CD8-positive, alpha-beta memory T cell (primary cell): Measurements from ENCODE around the gene USPL1. TPM values are rescaled to one million over a fixed set of nuclear protein-coding genes. Genes with fewer than 3 reads are reported as not detected.
A peak's percentile ranks its signal among the peaks of the same experiment; 100 is the strongest.

ENCODE experiments used
- CTCF ChIA-PET: fragments of 350-600 bp; sonication (Branson Sonifier 250); formaldehyde crosslinking; loops from one replicate; lab custom pipeline; 2021; ENCODE audit warnings: antibody characterized with exemption; lab: Charles Lee
- POLR2A ChIA-PET: fragments of 350-600 bp; sonication (Branson Sonifier 250); formaldehyde crosslinking; loops from one replicate; lab custom pipeline; 2021; ENCODE audit warnings: antibody characterized with exemption; lab: Charles Lee
- DNase-seq, 5 donors: peaks; one replicate each; pipeline versions ENCODE4 v3.0.0 to v3.0.0-alpha.2; 2020 to 2022; ENCODE audit warnings: mixed read lengths in 1 of 5
- H3K27ac ChIP-seq: one replicate; pipeline ENCODE4 v1.7.0; 2013; ENCODE audit warnings: low read depth, mild to moderate bottlenecking, low read length, moderate library complexity
- H3K27me3 ChIP-seq: 2 replicates; pipeline ENCODE4 v1.7.0; 2013; ENCODE audit warnings: low read length, mild to moderate bottlenecking; ENCODE audit not compliant: insufficient read depth, poor library complexity, severe bottlenecking
- H3K36me3 ChIP-seq: 2 replicates; pipeline ENCODE4 v1.7.0; 2013; ENCODE audit warnings: mild to moderate bottlenecking, low read length, moderate library complexity; ENCODE audit not compliant: insufficient read depth
- H3K4me1 ChIP-seq: 2 replicates; pipeline ENCODE4 v1.7.0; 2013; ENCODE audit warnings: mild to moderate bottlenecking, low read length, moderate library complexity; ENCODE audit not compliant: insufficient read depth
- H3K4me3 ChIP-seq: 2 replicates; pipeline ENCODE4 v1.7.0; 2013; ENCODE audit warnings: mild to moderate bottlenecking, low read length
- H3K9me3 ChIP-seq: 2 replicates; pipeline ENCODE4 v1.7.0; 2013; ENCODE audit warnings: mild to moderate bottlenecking, low read length
- H3K27ac Mint-ChIP-seq, 8 donors: one replicate each; pipeline ENCODE4 v1.8.0; 2020 to 2021; ENCODE audit warnings: mixed read lengths in 8 of 8, mild to moderate bottlenecking in 6 of 8, inconsistent platforms in 3 of 8, moderate library complexity in 3 of 8
- H3K27me3 Mint-ChIP-seq, 2 donors: one replicate each; pipeline ENCODE4 v1.8.0; 2020 to 2021; ENCODE audit warnings: mixed read lengths in 2 of 2, mild to moderate bottlenecking in 1 of 2, moderate library complexity in 1 of 2
- H3K36me3 Mint-ChIP-seq, 3 donors: one replicate each; pipeline ENCODE4 v1.8.0; 2020 to 2021; ENCODE audit warnings: mixed read lengths in 3 of 3, inconsistent platforms in 1 of 3, mild to moderate bottlenecking in 1 of 3
- H3K4me1 Mint-ChIP-seq, 3 donors: one replicate each; pipeline ENCODE4 v1.8.0; 2020 to 2021; ENCODE audit warnings: mixed read lengths in 3 of 3, inconsistent platforms in 1 of 3, mild to moderate bottlenecking in 1 of 3
- H3K4me3 Mint-ChIP-seq, 7 donors: one replicate each; pipeline ENCODE4 v1.8.0; 2020 to 2021; ENCODE audit warnings: mixed read lengths in 7 of 7, mild to moderate bottlenecking in 6 of 7, moderate library complexity in 4 of 7, inconsistent platforms in 2 of 7
- H3K9me3 Mint-ChIP-seq, 5 donors: one replicate each; pipeline ENCODE4 v1.8.0; 2020 to 2022; ENCODE audit warnings: mixed read lengths in 5 of 5, mild to moderate bottlenecking in 3 of 5, moderate library complexity in 2 of 5, inconsistent platforms in 1 of 5
- polyA plus RNA-seq: library from polyadenylated mRNA; unstranded; fragments of 300-500 nt; fragmentation: Illumina TruSeq; gene quantifications from one replicate; pipeline ENCODE4 v1.2.3, GENCODE V29; 2021
- total RNA-seq, 2 experiments: library from RNA; stranded (reverse); gene quantifications; one replicate each; pipeline ENCODE4 v1.2.3, GENCODE V29; 2021

Gene USPL1
- 10 to 100 TPM; 15.4 to 15.6 TPM for total RNA-seq
- 16.8 TPM for polyA plus RNA-seq

DNA sequence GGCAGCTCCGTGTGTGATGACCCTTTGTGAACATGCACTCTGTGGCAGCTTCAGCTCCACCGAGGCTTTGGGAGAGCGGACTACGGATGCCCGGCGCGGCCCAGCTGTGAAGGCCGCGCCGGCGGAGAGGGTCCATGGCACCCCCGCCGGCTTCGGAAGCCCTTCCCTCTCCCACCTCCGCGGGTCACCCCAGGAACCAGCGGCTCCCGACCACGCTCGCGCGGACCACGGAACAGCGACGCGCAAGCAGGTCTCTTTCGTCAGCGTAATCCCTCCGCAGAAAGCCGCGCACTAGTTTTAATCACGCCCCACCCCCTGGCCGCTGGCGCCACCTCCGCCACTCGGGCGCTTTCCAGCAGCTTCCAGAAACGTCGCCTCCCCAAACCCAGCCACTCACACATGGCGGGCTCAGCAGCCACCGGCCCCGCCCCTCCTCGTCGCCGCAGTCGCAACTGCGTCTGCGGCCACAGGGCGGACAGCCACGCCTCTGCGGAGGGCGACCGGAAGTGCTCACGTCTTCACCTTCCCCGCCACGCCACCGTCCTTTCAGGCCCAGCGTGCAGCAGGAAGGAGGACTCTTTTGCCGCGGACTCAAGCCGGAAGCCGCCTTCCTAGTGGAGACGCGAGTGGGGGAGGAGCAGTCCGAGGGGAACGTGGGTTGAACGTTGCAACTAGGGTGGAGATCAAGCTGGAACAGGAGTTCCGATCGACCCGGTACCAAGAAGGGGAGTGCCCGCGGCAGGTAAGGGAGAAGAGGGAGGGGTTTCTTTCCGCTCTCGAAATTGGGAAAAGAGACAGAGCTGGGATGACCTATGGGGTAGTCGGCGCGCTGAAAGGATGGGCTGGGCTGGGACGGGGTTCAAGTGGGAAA lies at the start of gene USPL1:
Gene USPL1 (plus strand): TSS at position 606 of the 871 bp plus-strand sequence. CDS start 3,221 bp downstream, outside the sequence.
- Histone ChIP-seq H3K9me3 (no peaks in the 10 kb centered on the region), H3K27me3 (no peaks in the 10 kb centered on the region), H3K4me1 (peaks cover 30% of the 10 kb centered on the region), H3K36me3 (peaks cover 5% of the 10 kb centered on the region), H3K27ac (peak within 1 kb of the TSS; percentile 98), H3K4me3 (peak within 1 kb of the TSS; percentile 98)
- H3K27me3 Mint-ChIP-seq, result no peaks in the 10 kb centered on the region
- peak; percentile 98 to 99 (median 99) for DNase-seq
- CTCF ChIA-PET, result interaction anchor here (0.7 to 2.0 kb wide), 10 partner anchors 9 to 489 kb away, joined by 3 to 5 read pairs (median 3); no protein-coding TSS in a partner anchor
- POLR2A ChIA-PET, result interaction anchor here (0.6 to 3.7 kb wide), 18 partner anchors 10 to 768 kb away, joined by 3 to 43 read pairs (median 5); partner anchors contain the start of genes HMGB1, KATNAL1 and UBE2L5
- peaks cover 21 to 36% (median 27%) of the 10 kb centered on the region in 3 donors for H3K4me1 Mint-ChIP-seq
- H3K36me3 Mint-ChIP-seq, result peaks cover 0 to 19% (median 0%) of the 10 kb centered on the region in 3 donors
- H3K4me3 Mint-ChIP-seq, result no peak within 1 kb of the TSS
- H3K9me3 Mint-ChIP-seq, result no peaks in the 10 kb centered on the region
- no peak within 1 kb of the TSS for H3K27ac Mint-ChIP-seq

DNA sequence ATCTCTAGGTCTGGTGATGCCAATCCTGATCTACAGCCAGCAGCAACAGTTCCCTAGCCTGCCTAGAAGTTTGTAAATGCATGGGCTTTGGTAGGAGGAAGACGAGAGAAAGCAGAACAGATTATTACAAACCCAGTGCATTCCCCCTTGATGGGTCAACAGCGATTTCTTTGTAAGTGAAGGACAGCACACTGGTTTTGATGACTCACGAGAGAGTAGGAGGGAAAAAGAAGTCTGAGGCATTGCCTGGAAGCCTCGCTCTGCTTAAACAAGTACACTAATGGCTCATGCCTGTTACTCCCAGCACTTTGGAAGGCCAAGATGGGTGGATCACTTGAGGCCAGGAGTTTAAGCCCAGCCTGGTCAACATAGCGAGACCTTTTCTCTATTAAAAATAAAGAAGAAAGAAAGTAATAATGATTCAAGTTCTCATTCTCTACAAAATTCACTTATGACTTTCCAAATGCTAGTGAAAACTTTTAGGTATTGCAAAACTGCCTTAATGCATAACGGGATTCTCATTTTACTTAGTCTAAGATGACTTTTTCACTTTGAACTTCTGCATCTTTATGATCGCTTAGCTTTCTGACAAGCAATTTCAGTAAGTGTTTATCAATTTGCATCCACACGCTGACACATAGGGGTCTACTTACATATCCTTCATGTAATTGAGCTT lies 47.7 kb upstream of the USPL1 start:
- H3K4me3 ChIP-seq, result no peak overlapping the region
- Mint-ChIP-seq H3K36me3 (no peaks in the 10 kb centered on the region), H3K27ac (peak overlapping the region in 1 of 8 donors; percentile 7), H3K9me3 (no peaks in the 10 kb centered on the region), H3K27me3 (no peaks in the 10 kb centered on the region), H3K4me1 (peaks cover 17 to 31% (median 22%) of the 10 kb centered on the region in 3 donors), H3K4me3 (peak overlapping the region in 1 of 7 donors; percentile 51)
- no peak for DNase-seq
- H3K27me3 ChIP-seq, result peaks cover 4% of the 10 kb centered on the region
- H3K36me3 ChIP-seq, result no peaks in the 10 kb centered on the region
- ChIA-PET POLR2A (interaction anchor here (1.0 kb wide), 1 partner anchor 48 kb away, joined by 3 read pairs; the partner anchor contains the start of gene USPL1), CTCF (interaction anchor here (0.8 kb wide), 1 partner anchor 437 kb away, joined by 3 read pairs; no protein-coding TSS in a partner anchor)
- no peaks in the 10 kb centered on the region for H3K9me3 ChIP-seq
- H3K4me1 ChIP-seq, result peaks cover 9% of the 10 kb centered on the region
- H3K27ac ChIP-seq, result no peak overlapping the region

- Histone ChIP-seq H3K4me1 (peaks cover 9% of the 10 kb centered on the region), H3K27ac (no peak overlapping the region), H3K36me3 (no peaks in the 10 kb centered on the region), H3K4me3 (no peak overlapping the region), H3K9me3 (no peaks in the 10 kb centered on the region), H3K27me3 (peaks cover 4% of the 10 kb centered on the region)
- H3K27ac Mint-ChIP-seq, result no peak overlapping the region
- peak overlapping the region in 1 of 7 donors; percentile 51 for H3K4me3 Mint-ChIP-seq
- H3K4me1 Mint-ChIP-seq, result peaks cover 17 to 31% (median 22%) of the 10 kb centered on the region in 3 donors
- no peaks in the 10 kb centered on the region for H3K27me3 Mint-ChIP-seq
- no peaks in the 10 kb centered on the region for H3K36me3 Mint-ChIP-seq
- no peaks in the 10 kb centered on the region for H3K9me3 Mint-ChIP-seq
- CTCF ChIA-PET, result interaction anchor here (0.8 to 1.4 kb wide), 2 partner anchors 108 to 438 kb away, joined by 3 read pairs; no protein-coding TSS in a partner anchor
- POLR2A ChIA-PET, result interaction anchor here (1.0 kb wide), 1 partner anchor 47 kb away, joined by 3 read pairs; the partner anchor contains the start of gene USPL1
- DNase-seq, result no peak
These were observed 47.0 kb upstream of the USPL1 start for GRCh38 chr13:30570691-30571090.

DNA sequence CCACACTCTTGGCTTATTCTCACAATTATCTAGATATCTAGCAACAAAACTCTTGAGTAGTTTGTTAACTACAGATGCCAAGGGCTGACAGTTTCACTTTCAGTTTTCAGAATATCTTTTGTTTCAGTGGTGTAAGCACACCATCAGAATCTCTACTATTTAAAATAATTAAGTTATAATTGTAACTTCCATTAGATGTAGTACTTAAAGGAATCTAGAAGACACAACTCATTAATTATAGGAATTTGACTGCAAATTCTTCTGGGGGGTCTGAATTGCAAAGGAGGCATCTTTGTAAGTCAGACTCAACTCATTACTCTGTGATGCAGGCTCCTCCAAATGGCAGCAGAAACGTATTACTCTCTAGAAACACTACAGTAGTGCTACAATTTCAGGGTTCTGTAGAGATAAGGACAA lies 44.9 kb upstream of the USPL1 start:
- ChIA-PET POLR2A (interaction anchor here (0.6 to 1.3 kb wide), 3 partner anchors 45 to 580 kb away, joined by 3 to 9 read pairs (median 5); partner anchors contain the start of gene USPL1), CTCF (interaction anchor here (0.6 to 2.1 kb wide), 3 partner anchors 15 to 202 kb away, joined by 3 to 6 read pairs (median 3); no protein-coding TSS in a partner anchor)
- Histone ChIP-seq H3K4me1 (peaks cover 29% of the 10 kb centered on the region), H3K9me3 (no peaks in the 10 kb centered on the region), H3K27ac (no peak overlapping the region), H3K36me3 (no peaks in the 10 kb centered on the region), H3K4me3 (peak overlapping the region; percentile 71), H3K27me3 (peaks cover 4% of the 10 kb centered on the region)
- Mint-ChIP-seq H3K4me3 (peak overlapping the region; percentile 70 to 82 (median 77)), H3K36me3 (no peaks in the 10 kb centered on the region), H3K9me3 (no peaks in the 10 kb centered on the region), H3K4me1 (peaks cover 33 to 45% (median 43%) of the 10 kb centered on the region in 3 donors), H3K27me3 (no peaks in the 10 kb centered on the region), H3K27ac (peak overlapping the region; percentile 72 to 95 (median 90))
- peak in 2 of 5 donors; percentile 42 to 51 for DNase-seq

- Histone ChIP-seq H3K4me3 (no peak overlapping the region), H3K27me3 (peaks cover 4% of the 10 kb centered on the region), H3K4me1 (peaks cover 30% of the 10 kb centered on the region), H3K27ac (no peak overlapping the region), H3K36me3 (no peaks in the 10 kb centered on the region), H3K9me3 (no peaks in the 10 kb centered on the region)
- POLR2A ChIA-PET, result interaction anchor here (0.6 to 1.0 kb wide), 2 partner anchors 41 to 159 kb away, joined by 3 to 7 read pairs; partner anchors contain the start of genes ALOX5AP and USPL1
- CTCF ChIA-PET, result no interaction called here
- H3K36me3 Mint-ChIP-seq, result no peaks in the 10 kb centered on the region
- peak; percentile 10 to 67 (median 67) for DNase-seq
- peaks cover 32 to 45% (median 41%) of the 10 kb centered on the region in 3 donors for H3K4me1 Mint-ChIP-seq
- H3K27ac Mint-ChIP-seq, result peak overlapping the region in 6 of 8 donors; percentile 1 to 73 (median 20)
- H3K4me3 Mint-ChIP-seq, result peak overlapping the region in 6 of 7 donors; percentile 0 to 42 (median 33)
- H3K9me3 Mint-ChIP-seq, result no peaks in the 10 kb centered on the region
- no peaks in the 10 kb centered on the region for H3K27me3 Mint-ChIP-seq
These were observed 41.2 kb upstream of the USPL1 start for GRCh38 chr13:30576528-30576927.

DNA sequence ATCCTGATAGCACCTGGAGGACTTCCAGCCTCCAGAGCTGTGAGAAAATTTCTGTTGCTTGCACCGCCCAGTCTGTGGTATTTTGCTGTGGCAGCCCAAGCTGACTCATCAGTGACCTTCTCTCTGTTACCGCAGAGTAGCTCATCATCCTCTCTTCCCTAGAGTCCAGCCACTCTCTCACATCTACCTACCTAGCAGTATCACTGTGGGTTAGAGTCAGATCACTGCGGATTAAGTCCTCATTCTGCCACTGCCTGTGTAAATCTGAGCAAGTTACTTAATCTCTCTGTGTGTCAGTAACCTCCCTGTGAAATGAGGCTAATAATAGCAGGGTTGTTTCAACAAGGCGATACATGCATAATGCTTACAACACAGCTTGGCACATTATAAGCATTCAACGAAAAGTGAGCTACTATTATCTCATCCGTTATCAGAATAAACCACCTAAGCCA lies 40.3 kb upstream of the USPL1 start:
- Mint-ChIP-seq H3K4me1 (peaks cover 26 to 37% (median 32%) of the 10 kb centered on the region in 3 donors), H3K9me3 (no peaks in the 10 kb centered on the region), H3K27ac (peak overlapping the region in 7 of 8 donors; percentile 2 to 73 (median 22)), H3K36me3 (no peaks in the 10 kb centered on the region), H3K27me3 (no peaks in the 10 kb centered on the region), H3K4me3 (peak overlapping the region in 6 of 7 donors; percentile 4 to 71 (median 40))
- Histone ChIP-seq H3K27me3 (peaks cover 4% of the 10 kb centered on the region), H3K9me3 (no peaks in the 10 kb centered on the region), H3K27ac (no peak overlapping the region), H3K4me1 (peaks cover 24% of the 10 kb centered on the region), H3K4me3 (no peak overlapping the region), H3K36me3 (no peaks in the 10 kb centered on the region)
- ChIA-PET CTCF (interaction anchor here (0.8 to 1.2 kb wide), 4 partner anchors 34 to 322 kb away, joined by 3 to 4 read pairs (median 3); no protein-coding TSS in a partner anchor), POLR2A (interaction anchor here (0.6 to 0.8 kb wide), 3 partner anchors 158 to 813 kb away, joined by 5 to 11 read pairs (median 7); partner anchors contain the start of gene ALOX5AP)
- peak in 4 of 5 donors; percentile 13 to 64 (median 28) for DNase-seq

GRCh38 chr13:30580852-30581502 lies 36.7 kb upstream of the USPL1 start:
- CTCF ChIA-PET, result interaction anchor here (1.1 to 1.9 kb wide), 6 partner anchors 22 to 449 kb away, joined by 3 to 7 read pairs (median 5); partner anchors contain the start of gene USPL1
- POLR2A ChIA-PET, result no interaction called here
- no peaks in the 10 kb centered on the region for H3K36me3 ChIP-seq
- no peak for DNase-seq
- H3K4me1 Mint-ChIP-seq, result peaks cover 20 to 27% (median 24%) of the 10 kb centered on the region in 3 donors
- peaks cover 0 to 3% (median 0%) of the 10 kb centered on the region in 3 donors for H3K36me3 Mint-ChIP-seq
- H3K4me3 ChIP-seq, result no peak overlapping the region
- H3K4me1 ChIP-seq, result peaks cover 20% of the 10 kb centered on the region
- no peaks in the 10 kb centered on the region for H3K27me3 ChIP-seq
- no peak overlapping the region for H3K4me3 Mint-ChIP-seq
- no peaks in the 10 kb centered on the region for H3K9me3 ChIP-seq
- H3K27me3 Mint-ChIP-seq, result no peaks in the 10 kb centered on the region
- peak overlapping the region in 1 of 8 donors; percentile 35 for H3K27ac Mint-ChIP-seq
- H3K27ac ChIP-seq, result no peak overlapping the region
- no peaks in the 10 kb centered on the region for H3K9me3 Mint-ChIP-seq
